GM21576 (cell line): Measurements from ENCODE around the gene CX3CL1.
"Not testable (repeated sequence)": the region's sequence is repeated elsewhere in the genome, so short reads cannot be mapped to it uniquely, and the experiment has no call there.

Experiments
- ATAC-seq: cut with Tn5 transposase; IDR thresholded peaks from one replicate; pipeline ENCODE4 v1.9.1; 2021; ENCODE audit warnings: mild to moderate bottlenecking, moderate library complexity; ENCODE audit not compliant: unreplicated experiment

CX3CL1 gene

DNA sequence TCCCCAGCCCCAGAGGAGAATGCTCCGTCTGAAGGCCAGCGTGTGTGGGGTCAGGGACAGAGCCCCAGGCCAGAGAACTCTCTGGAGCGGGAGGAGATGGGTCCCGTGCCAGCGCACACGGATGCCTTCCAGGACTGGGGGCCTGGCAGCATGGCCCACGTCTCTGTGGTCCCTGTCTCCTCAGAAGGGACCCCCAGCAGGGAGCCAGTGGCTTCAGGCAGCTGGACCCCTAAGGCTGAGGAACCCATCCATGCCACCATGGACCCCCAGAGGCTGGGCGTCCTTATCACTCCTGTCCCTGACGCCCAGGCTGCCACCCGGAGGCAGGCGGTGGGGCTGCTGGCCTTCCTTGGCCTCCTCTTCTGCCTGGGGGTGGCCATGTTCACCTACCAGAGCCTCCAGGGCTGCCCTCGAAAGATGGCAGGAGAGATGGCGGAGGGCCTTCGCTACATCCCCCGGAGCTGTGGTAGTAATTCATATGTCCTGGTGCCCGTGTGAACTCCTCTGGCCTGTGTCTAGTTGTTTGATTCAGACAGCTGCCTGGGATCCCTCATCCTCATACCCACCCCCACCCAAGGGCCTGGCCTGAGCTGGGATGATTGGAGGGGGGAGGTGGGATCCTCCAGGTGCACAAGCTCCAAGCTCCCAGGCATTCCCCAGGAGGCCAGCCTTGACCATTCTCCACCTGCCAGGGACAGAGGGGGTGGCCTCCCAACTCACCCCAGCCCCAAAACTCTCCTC lies 10.4 kb downstream of the CX3CL1 start:
- no peak for ATAC-seq

DNA sequence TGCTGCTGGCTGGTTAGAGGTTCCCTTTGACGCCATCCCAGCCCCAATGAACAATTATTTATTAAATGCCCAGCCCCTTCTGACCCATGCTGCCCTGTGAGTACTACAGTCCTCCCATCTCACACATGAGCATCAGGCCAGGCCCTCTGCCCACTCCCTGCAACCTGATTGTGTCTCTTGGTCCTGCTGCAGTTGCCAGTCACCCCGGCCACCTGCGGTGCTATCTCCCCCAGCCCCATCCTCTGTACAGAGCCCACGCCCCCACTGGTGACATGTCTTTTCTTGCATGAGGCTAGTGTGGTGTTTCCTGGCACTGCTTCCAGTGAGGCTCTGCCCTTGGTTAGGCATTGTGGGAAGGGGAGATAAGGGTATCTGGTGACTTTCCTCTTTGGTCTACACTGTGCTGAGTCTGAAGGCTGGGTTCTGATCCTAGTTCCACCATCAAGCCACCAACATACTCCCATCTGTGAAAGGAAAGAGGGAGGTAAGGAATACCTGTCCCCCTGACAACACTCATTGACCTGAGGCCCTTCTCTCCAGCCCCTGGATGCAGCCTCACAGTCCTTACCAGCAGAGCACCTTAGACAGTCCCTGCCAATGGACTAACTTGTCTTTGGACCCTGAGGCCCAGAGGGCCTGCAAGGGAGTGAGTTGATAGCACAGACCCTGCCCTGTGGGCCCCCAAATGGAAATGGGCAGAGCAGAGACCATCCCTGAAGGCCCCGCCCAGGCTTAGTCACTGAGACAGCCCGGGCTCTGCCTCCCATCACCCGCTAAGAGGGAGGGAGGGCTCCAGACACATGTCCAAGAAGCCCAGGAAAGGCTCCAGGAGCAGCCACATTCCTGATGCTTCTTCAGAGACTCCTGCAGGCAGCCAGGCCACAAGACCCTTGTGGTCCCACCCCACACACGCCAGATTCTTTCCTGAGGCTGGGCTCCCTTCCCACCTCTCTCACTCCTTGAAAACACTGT lies 11.3 kb downstream of the CX3CL1 start:
- no peak for ATAC-seq

DNA sequence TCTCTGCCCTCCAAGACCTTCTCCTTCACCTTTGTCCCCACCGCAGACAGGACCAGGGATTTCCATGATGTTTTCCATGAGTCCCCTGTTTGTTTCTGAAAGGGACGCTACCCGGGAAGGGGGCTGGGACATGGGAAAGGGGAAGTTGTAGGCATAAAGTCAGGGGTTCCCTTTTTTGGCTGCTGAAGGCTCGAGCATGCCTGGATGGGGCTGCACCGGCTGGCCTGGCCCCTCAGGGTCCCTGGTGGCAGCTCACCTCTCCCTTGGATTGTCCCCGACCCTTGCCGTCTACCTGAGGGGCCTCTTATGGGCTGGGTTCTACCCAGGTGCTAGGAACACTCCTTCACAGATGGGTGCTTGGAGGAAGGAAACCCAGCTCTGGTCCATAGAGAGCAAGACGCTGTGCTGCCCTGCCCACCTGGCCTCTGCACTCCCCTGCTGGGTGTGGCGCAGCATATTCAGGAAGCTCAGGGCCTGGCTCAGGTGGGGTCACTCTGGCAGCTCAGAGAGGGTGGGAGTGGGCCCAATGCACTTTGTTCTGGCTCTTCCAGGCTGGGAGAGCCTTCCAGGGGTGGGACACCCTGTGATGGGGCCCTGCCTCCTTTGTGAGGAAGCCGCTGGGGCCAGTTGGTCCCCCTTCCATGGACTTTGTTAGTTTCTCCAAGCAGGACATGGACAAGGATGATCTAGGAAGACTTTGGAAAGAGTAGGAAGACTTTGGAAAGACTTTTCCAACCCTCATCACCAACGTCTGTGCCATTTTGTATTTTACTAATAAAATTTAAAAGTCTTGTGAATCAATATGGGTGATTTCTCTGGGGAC lies 12.2 kb downstream of the CX3CL1 start:
- no peak for ATAC-seq

GRCh38 chr16:57385083-57385482 lies 12.8 kb downstream of the CX3CL1 start:
- ATAC-seq, result no peak

DNA sequence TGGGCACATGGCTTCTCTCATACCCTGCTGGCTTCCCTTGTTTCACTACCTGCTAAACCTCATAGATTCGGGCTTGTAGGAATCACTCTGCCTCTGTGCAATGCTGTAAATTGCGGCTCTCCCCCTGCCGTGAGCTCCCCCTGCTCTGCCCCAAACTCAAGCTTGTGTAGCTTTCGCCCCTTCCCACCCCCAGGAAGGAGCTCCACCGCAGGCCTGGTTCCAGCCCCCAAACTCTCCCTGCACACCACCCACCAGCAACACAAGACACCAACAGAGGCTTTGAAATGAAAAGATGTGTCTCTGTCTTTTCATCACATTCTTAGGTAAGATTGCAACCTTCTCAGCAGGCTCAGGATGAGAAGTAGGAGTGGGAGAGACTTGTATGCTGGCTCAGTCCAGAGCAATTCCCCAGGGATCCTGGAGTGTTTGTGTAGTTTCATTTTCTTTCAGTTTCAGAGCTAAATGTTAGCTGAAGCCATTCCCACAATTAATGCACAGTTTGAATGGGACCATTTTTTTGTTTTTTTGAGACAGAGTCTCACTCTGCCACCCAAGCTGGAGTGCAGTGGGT lies 14.2 kb downstream of the CX3CL1 start:
- ATAC-seq, result no peak

- no peak for ATAC-seq
Observed at GRCh38 chr16:57387598-57388354, 15.5 kb downstream of the CX3CL1 start.

- ATAC-seq, result no peak
Observed at GRCh38 chr16:57388359-57389086, 16.2 kb downstream of the CX3CL1 start.

DNA sequence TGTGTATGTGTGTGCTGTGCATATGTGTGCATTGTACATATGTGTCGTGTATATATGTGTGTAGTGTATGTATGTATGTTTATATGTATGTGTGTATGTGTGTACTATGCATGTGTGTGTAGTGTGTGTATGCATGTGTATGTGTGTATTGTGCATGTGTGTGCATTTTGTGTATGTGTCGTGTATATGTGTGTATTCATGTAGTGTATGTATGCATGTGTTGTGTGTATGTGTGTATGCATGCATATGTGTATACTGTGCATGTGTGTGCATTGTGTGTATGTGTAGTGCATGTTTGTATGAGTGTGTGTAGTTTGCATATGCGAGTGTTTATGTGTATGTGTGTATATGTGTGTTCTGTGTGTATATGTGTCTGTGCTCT lies 16.8 kb downstream of the CX3CL1 start:
- no peak for ATAC-seq

DNA sequence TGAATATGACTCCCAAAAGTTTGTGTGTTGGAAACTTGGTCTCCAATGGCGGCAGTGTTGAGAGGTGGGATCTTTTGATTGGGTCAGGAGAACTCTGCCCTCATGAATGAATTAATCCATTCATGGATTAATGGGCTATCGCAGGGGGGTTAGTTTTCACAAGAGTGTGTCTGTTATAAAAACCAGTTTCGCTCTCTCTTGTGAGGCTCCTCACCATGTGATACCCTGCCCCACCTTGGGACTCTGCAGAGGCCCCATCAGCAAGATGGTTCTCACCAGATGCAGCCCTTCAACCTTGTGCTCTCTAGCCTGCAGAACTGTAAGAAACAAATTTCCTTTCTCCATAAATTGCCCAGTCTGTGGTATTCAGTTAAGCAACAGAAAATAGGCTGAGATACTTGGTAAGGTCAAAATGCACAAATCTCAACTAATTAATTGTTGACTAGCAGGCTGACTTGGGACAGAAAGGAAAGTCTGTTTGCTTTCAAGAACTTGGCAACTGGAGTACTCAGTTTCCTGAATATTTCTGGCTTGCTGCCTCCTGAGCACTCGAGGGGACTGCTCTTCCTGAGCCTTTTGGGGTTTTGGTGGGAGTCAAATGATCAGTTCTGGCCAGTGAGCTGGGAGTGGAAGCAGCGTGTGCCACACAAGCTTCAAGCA lies 18.5 kb downstream of the CX3CL1 start:
- ATAC-seq, result no peak

- no peak for ATAC-seq
Observed at GRCh38 chr16:57391300-57391699, 19.0 kb downstream of the CX3CL1 start.

DNA sequence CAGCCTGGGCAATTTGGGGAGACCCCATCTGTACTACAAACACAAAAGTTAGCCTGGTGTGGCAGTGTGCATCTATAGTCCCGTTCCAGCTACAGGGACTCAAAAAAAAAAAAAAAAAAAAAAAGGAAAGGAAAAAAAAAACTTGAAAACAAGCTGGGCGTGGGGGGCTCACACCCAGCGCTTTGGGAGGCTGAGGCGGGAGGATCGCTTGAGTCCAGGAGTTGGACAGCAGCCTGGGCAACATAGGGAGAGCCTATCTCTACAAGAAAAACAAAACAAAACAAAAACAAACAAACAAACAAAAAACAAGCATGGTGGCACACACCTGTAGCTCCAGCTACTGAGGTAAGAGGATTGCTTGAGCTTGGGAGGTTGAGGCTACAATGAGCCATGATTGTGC lies 19.4 kb downstream of the CX3CL1 start:
- ATAC-seq, result no peak

DNA sequence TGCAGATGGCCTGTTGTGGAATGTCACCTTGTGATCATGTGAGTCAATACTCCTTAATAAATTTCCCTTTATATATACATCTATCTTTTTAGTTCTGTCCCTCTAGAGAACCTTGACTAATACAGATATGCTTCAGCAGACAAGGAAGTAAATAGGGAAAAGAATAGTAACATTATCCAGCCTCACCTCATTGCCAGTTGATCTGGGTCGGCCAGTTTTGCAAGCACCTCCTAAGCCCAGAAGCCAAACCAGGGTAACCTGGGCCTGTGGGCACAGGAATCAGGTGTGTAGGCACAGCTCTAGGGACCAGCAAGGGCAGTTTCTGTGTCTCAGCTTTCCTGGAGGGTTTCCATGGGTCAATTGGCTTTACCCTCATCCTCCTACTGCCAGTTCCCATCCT lies 20.4 kb downstream of the CX3CL1 start:
- ATAC-seq, result no peak

DNA sequence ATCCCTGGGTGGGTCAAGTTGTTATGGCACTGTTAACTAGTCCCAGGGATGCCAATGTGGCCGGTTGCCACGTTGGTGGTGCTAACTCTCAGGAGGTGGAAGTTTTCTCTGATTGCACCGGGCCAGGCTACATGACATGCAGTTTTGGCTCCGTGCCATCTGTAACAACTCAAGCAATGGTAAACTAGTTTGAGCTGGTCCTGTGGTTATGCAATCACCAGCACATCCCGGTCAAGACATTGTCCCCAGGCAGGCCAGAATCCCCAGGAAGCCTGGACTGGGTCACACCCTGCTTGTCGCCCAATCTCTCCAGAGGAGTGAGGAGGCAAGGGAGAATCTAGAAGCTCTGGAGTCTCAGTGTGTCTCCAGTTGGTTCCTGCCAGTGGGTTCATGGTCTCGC lies 22.2 kb downstream of the CX3CL1 start:
- no peak for ATAC-seq

DNA sequence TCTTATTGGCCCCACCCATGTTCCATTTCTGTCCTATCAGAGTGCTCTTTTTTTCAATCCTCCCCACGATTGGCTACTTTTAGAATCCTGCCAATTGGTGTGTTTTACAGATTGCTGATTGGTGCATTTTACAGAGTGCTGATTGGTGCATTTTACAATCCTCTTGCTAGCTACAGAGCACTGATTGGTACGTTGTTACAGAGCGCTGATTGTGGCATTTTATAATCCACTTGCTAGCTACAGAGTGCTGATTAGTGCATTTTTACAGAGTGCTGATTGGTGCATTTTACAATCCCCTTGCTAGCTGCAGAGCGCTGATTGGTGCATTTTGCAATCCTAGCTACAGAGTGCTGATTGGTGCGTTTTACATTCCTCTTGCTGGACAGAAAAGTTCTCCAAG lies 22.7 kb downstream of the CX3CL1 start:
- ATAC-seq, result no peak

DNA sequence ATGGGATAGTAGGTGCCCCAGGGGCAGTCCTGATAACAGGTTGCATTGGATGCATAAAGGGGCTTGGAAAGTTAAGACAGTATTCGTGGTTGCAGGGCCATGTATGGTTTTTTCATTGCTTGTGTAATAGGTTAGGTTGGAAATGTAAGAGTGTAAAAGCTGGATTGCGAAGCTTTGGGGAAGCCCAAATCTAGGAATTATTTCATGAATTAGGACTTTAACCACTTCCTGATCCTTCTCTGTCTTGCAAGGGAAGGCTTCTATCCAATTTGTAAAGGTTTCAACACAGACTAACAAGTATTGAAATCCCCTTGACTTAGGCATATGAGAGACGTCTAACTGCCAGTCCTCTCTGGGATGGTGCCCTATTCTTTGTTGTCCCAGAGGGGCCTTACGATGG lies 24.5 kb downstream of the CX3CL1 start:
- no peak for ATAC-seq

DNA sequence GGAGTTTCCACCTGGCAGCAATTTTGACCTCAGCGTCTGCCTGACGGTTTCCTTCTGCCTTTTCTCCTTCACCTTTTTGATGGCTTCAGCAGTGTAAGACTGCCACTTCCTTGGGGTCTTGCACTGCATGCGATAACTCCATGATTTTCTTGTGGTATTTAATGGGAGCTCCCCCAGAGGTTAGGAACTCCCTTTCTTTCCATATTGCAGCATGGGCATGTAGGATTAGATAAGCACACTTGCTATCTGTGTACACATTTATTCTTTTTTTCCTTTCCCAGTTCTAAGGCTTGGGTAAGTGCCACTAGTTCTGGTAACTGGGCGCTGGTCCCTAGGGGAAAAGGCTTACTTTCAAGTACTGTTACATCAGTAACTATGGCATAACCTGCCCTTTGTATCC lies 25.2 kb downstream of the CX3CL1 start:
- not testable (repeated sequence) for ATAC-seq

DNA sequence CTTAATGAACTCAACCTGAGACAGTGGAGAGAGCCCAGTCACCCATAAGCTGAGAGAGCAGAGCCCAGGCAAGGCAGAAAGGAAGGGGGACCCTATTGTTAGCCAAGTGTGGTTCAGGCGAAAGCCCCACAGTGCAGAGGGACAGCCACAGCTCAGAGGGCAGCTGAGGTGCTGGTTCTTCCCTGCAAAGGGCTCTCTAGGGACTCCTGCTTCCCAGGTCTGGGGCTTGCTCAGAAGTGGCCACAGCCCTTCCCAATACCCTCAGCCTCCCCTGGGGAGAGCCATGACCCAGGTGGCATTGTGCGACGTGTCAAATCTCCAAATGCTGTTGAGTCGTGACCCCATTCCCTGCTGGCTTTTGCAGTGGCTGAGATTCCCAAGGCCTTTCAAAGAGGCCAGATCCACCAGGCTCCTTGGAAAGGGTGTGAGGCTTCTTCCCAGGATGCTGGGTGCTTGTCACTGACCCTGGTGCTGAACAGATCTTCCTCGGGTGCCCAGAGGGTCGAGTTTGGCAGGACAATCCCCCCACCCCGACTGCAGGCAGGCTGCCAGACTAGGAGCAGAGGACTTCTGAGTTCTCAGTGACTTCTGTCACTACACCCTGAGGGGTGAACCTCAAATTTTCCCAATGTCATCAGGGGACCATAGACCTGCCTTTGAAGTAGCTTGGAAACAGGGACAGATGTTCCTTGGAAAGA lies 29.8 kb downstream of the CX3CL1 start:
- no peak for ATAC-seq
